ENCODE measurements around the gene TJP1.

TJP1 gene

DNA sequence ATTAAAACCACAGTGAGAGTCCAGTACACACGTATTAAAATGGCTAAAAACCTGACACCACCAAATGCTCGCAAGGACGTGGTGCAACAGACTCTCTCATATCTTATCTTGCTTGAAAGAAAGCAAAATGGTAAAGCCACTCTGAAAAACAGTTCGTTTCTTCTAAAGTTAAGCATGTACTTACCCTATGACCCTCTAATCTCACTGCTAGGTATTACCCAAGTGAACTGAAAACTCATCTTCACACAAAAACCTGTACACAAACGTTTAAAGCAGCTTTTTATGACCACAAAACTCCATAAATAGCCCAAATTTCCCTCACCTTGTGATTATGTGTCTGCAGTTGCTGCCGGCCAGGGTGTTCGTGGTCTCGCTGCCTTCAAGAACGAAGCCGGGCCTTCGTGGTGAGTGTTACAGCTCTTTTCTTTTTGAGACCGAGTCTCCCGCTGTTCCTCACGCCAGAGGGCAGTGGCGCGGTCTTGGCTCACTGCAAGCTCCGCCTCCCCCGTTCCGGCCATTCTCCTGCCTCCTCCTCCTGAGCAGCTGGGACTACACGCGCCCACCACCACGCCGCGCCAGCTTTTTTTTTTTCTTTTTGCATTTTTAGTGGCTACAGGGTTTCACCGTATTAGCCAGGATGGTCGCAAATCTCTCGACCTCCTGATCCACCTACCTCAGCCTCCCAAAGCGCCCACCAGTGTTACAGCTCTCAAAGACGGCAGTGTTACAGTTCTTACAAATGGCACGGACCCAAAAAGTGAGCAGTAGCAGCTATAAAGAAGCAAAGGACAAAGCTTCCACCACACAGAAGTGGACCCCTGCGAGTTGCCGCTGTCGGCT lies 165.4 kb downstream of the TJP1 start:
- H3K4me3 ChIP-seq (ENCODE audit: control insufficient read depth, low read depth, low read length): no peak overlapping the region

DNA sequence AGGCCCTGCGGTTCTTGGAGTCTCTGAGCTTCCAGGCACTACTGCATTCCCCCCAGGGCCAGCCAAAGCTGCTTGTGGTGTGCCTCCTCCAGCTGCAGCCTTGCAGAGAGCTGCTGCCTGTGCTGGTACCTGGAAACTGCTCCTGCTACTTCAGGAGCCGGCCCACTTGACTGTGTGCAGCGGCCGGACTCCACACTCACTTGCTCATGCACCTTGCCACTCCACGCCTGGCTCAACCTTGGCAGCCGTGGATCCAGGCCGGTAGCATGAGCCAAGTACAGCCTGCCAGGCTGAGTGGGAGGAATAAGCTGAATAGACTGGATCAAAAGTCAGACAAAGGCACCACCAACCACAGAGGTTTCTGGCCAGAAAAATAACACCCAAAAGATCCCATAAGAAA lies 169.7 kb downstream of the TJP1 start:
- TF ChIP-seq, protein P1, sequence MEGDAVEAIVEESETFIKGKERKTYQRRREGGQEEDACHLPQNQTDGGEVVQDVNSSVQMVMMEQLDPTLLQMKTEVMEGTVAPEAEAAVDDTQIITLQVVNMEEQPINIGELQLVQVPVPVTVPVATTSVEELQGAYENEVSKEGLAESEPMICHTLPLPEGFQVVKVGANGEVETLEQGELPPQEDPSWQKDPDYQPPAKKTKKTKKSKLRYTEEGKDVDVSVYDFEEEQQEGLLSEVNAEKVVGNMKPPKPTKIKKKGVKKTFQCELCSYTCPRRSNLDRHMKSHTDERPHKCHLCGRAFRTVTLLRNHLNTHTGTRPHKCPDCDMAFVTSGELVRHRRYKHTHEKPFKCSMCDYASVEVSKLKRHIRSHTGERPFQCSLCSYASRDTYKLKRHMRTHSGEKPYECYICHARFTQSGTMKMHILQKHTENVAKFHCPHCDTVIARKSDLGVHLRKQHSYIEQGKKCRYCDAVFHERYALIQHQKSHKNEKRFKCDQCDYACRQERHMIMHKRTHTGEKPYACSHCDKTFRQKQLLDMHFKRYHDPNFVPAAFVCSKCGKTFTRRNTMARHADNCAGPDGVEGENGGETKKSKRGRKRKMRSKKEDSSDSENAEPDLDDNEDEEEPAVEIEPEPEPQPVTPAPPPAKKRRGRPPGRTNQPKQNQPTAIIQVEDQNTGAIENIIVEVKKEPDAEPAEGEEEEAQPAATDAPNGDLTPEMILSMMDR (IDR thresholded peaks at IDR 0.05; ENCODE audit: control insufficient read depth, insufficient read depth, low read depth, low read length, missing control alignments): no peak

More for the DNA sequence above, 165.4 kb downstream of the TJP1 start:
- TF ChIP-seq, protein P1 (IDR thresholded peaks at IDR 0.05; ENCODE audit: control insufficient read depth, insufficient read depth, low read depth, low read length, missing control alignments): no peak
- DNase-seq (ENCODE audit: low read depth): no peak

DNA sequence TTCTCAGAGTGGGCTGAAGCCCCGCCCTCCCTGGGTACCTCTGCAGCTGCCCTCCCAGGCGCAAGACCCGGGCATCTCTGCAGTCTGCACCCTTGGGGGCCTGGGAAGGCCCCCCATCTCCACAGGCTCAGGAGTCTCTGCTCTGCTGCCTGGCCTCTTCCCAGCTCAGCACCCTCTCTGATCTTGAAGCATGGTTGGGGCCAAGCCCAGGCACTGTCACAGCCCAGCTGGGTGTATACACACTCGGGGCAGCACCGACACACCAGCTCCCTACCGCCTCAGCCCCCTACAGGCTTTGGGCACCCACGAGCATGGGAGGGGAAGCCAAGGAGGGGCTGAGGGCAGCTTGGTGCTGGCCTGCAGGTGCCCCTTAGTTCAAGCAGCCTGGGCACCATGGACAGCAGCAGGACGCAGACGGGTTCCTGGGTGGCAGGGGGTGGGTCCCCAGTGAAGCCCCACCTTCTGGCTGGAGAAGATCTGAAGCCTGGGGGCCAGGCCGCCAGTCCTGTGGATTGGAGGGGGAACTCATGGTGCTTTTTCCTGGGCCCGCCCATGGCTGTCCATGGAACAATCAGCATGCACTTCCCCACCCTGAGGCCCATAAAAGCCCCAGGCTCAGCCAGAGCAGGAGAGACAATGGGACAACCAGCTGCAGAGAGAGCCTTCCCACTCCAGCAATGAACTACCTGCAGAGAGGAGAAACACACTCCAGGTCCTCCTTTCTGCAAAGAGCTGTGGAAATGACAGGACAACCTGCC lies 170.6 kb downstream of the TJP1 start:
- no peak for DNase-seq (ENCODE audit: low read depth)
- no peak overlapping the region for H3K4me3 ChIP-seq (ENCODE audit: control insufficient read depth, low read depth, low read length)
- TF ChIP-seq, protein P1 (IDR thresholded peaks at IDR 0.05; ENCODE audit: control insufficient read depth, insufficient read depth, low read depth, low read length, missing control alignments): no peak

More for the DNA sequence above, 169.7 kb downstream of the TJP1 start:
- no peak for DNase-seq (ENCODE audit: low read depth)
- H3K4me3 ChIP-seq (ENCODE audit: control insufficient read depth, low read depth, low read length): no peak overlapping the region

All from AG09309 (cell line).